SK-N-SH treated with all-trans-retinoic acid at 6 μM for 48 hours (cell line): ENCODE results near the gene CD79A.

ENCODE experiments used
- GLIS3 ChIP-seq: fragments of 250-450 bp; sonication (Bioruptor Pico); IDR thresholded peaks from 2 replicates; pipeline ENCODE4 v1.5.0; 2020; ENCODE audit warnings: mild to moderate bottlenecking, moderate library complexity
- ZC3H10 ChIP-seq: fragments of 250-450 bp; sonication (Bioruptor Pico); IDR thresholded peaks from 2 replicates; pipeline ENCODE4 v1.5.1; 2021; ENCODE audit warnings: mild to moderate bottlenecking, moderate library complexity
- ZNF70 ChIP-seq: fragments of 450-650 bp; formaldehyde crosslinking; IDR thresholded peaks from 2 replicates; pipeline ENCODE4 v1.5.0; 2020; ENCODE audit warnings: mild to moderate bottlenecking, moderate library complexity

GRCh38 chr19:41880329-41880708 is 3.2 kb downstream of the CD79A start:
- TF ChIP-seq ZNF70 (CRISPR knock-in tag) (no peak), ZC3H10 (CRISPR knock-in tag) (no peak), GLIS3 (CRISPR knock-in tag) (no peak)
